NCI-H446 (cell line): ENCODE measurements around the gene DQX1.

ENCODE experiments used
- DNase-seq, 2 experiments: peaks; one replicate each; lab custom pipeline; 2025; lab: John Stamatoyannopoulos, UW

Gene DQX1

GRCh38 chr2:74554820-74555531 lies 28.9 kb upstream of the DQX1 start:
- no peak for DNase-seq

DNA sequence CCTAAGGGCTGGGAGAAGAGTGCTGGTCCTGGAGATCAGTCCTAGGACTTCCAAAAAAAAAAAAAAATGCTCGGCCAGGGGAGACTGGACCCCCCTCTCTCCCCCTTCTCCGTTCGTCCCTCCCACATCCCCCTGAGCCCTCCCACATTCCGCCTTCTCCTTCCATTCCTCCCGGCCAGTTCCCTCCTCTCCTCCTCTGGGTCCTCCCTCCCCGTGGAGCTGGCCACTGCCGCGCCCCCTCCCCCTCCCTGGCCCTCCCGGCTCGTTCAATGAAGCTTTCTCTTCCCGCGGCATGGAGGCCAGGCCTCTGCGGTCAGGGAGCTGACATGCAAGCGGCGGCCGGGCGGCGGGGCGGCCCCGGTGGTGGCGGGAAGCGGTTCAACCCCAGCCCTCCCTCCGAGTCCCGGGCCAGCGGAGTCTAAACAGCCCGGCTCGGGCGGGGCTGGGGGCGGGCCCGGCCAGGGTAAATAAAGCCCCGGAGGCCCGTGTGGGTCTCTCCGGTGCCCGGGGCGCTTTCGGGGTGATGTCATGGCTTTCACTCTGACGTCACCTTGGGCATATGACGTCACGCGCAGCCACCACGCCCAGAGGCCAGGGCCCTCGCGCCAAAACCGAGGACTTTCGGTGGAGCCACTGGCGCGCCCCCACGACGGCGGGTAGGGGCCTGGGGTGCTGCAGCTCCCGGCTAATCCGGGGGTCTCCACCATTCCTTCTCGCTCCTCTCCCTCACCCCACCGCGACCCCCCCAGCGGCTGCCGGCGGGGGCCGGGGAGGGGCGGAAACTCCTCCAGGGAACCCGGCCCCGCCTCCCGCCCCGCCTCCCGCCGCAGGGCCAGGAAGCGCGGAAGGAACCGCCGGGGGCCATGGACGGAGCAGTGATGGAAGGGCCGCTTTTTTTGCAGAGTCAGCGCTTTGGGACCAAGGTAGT lies 28.1 kb upstream of the DQX1 start, which contains the start of the genes DOK1 and LOXL3:
Gene DOK1 (plus strand): TSS at position 829 of the 928 bp plus-strand sequence. CDS start 35 bp downstream, at position 864.
Gene LOXL3 (minus strand): TSS at position 51 of the 928 bp plus-strand sequence. CDS start 1,308 bp downstream, outside the sequence.
- DNase-seq = peak; percentile 48 to 72

DNA sequence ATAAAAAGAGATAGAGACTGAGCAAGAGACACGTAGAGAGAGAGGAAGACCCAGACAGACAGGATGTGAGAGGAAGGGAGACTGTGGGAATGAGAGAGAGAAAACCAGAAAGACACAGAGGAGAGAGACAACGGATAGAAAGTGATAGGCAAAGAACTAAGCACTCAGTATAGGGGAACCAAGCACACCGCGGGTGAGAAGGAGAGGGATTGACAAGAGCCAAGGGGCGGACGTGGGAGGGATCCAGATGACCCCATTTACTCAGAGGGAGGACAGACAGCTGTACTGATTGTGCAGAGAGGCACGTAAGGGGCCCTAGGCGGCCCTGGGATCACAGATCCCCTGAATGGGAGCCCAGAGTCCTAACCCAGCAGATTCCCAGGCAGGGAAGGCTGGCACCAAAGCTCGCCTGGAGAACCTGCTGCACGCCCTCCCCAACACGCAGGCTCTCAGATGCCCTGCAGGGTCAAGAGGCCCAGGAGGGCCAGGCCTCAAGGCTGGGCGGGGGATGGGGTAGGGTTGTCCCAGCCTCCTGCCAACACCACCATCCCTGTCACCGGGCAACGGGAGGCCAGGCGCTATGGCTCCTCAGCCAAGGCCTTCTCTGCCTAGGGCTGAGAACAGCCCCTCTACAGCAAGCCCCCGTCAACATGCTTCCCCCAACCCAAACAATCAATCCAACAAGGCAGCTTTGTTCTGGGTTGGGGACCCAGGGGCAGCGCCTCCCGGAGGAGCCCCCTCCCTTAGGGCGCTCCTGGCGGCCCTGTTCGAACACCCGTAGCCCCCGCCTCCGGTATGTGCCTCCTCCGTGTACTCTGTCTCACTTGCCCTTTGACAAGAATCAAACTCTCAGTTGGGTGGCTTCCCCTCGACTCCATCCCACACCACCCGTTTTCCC lies 27.1 kb upstream of the DQX1 start:
- DNase-seq = no peak

- no peak for DNase-seq
These were observed 26.2 kb upstream of the DQX1 start for GRCh38 chr2:74551942-74552913.

- no peak for DNase-seq
These were observed 25.5 kb upstream of the DQX1 start for GRCh38 chr2:74551530-74551929.

DNA sequence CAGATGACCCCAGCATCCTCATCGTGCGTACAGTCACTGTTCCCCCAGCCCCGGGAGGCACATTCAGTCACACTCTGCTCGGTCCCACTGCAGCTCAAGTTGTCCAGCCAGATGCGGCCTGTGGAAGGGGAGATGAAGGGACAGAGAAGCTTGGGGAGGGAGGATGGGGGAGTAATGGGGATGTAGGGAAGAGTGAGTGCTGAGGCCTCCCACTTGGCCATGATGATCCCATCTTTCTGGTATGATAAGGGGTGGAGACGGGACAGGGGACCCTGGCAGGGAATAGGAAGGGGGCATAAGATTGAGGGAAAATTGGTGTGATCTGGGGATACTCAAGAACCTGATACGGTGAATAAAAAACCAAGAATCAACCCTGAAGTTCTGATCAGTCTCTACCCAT lies 24.2 kb upstream of the DQX1 start:
- DNase-seq = no peak

DNA sequence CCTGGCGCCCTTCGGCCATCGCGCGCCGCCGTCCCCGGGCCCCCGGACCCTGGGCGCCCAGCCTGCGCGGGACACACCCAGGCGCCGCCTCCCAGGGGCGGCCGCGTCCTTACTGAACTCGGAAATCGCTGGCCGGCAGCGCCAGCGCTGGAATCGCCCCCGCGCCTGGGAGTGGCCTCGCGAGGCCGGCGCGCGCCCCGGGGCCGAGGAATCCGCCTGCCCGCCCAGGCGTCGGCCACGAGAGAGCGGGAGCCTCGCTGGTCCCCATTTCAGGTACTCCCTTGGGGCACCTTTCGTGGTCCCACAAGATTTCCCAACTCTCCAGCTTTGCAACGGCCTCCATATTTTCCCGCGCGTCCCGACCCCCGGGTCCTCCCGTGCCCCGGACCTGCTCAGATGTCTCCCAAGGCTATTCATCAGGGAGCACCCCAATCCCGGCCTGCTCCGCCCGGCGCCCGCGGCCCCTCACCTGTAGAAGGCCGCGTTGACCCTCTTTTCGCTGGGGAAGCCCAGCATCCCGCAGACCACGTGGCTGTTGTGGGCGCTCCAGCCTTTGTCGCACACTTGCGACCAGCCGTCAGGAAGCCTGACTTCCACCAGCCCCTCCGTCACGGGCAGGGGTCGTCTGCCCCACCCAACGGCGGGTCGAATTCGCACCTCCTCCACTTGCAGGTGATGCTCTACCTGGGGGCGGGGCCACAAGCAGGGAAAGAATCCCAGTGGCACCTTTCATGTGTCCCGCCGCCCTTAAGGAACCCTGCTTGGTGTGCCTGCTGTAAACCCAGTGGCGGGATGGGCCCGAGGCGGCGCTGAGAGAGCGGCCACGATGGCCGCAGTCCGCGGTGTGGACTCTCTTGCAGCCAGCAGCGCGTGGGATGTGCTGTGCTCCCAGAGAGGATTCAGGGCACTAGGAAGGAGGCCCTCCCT lies 23.1 kb upstream of the DQX1 start:
- DNase-seq = peak in 1 of 2 experiments; percentile 85

- peak; percentile 34 to 85 for DNase-seq
These were observed 22.4 kb upstream of the DQX1 start for GRCh38 chr2:74548285-74548899.

DNA sequence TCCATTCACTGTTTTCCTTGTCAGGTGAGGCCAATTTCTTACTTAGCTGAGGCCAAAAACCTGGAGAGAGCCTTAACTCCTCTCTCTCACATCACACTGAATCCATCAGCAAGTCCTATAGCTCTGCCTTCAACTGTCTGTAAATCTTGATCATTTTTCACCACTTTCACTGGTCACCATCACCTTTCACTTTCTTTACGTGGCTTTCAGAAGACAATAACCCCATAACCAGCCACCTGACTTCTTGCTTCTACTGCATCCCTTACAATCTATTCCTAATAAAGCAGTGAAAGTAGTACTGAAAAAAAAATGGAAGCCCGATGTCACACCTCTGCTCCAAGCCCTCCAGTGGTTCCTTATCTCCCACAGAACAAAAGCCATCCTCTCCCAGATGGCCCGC lies 20.0 kb upstream of the DQX1 start:
- no peak for DNase-seq

GRCh38 chr2:74544634-74545033 lies 18.6 kb upstream of the DQX1 start:
- no peak for DNase-seq

DNA sequence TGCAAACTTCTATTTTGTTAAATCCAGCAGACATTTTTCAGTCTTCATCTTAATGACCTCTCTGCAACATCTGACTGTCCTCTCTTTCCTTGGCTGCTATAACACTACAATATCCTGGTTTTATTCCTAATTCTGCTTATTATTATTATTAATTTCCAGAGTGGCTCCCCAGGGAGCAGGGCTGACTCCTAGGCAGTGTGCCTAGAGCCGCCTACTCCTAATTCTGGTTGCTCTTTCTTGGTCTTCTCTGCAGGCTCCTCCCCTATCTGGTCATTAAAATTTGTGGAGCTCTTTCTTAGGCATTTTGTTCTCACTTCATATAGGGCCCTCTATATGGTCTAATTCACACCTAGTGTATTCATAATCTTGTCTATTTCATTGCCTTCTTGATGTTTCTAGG lies 16.9 kb upstream of the DQX1 start:
- no peak for DNase-seq

DNA sequence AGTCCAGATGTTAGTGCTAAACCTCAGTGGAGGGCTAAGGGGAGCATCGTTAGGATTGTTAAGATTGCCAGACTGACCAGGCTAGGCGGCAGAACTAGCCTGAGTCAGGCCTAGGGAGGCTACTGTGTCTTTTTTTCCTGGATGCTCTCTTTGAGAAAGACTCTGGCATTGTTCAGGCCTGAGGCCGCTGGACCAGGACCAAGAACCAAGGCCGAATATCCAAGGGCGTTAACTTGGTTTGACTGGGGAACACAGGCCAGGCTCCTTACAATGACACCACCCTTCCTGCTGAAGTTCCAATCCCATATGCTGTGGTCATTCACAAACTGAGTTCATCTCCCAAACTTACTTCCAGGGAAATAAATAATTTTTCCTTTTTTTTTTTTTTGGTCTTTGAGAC lies 14.3 kb upstream of the DQX1 start:
- DNase-seq = no peak

- no peak for DNase-seq
These were observed 12.9 kb upstream of the DQX1 start for GRCh38 chr2:74538881-74539339.

GRCh38 chr2:74537140-74537539 lies 11.1 kb upstream of the DQX1 start:
- DNase-seq = no peak

DNA sequence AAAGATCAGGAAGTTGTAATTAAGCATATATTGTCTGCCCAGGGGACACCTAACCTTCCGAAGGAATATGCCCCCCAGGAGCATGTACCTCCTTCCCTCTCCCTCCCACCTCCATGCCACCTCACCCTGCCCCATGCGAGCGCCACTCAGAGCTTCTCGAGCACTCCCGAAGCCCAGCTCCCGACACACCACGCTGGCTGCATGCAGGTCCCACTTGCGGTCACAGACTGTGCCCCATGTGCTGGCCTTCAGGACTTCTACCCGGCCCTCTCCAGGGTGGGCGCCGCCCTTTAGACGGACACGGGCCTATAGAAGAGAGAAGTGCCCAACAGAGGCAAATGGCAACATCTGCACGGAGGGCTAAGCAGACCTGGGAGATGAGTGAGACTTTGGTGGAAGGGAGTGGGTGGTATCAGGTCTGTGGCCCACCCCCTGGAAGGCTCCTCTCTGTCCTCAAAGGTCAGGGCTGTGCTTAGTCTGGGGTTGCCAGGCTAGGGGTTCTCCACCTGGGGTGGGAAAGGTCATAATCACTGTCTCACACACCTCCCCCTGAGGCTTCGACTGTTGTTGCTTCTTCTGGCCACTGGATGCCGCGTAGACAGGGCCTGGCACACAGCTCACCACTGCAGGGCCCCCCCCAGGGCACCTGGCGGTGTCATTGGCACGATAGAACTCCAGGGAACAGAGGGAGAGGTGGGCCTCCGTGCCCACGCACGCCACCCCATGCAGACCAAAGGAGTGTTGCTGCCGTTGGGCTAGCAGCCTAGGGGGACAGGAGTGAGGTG lies 10.3 kb upstream of the DQX1 start:
- no peak for DNase-seq

- DNase-seq = no peak
These were observed 9.5 kb upstream of the DQX1 start for GRCh38 chr2:74535440-74535965.

DNA sequence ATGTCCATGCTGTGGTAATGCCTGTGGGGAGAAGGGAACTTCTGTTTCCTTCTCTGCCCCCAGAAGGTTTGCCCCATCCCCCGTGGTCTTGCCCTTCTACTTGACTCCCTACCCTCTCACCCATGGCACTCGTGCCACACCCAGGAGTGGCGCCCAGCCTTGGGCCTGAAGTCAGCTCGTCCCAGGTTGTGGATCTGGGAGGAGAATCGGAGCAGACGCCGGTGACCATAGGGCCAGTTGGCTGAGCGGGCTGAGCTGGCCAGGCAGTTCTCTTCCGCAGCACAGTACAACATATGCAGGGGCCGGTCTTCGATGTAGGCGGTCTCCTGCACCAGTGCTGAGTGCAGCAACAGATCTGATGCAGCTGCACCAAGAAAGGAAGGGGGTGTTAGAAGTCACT lies 8.4 kb upstream of the DQX1 start:
- no peak for DNase-seq

GRCh38 chr2:74533464-74533863 lies 7.4 kb upstream of the DQX1 start:
- DNase-seq = no peak
